Activated naive CD4-positive, alpha-beta T cell treated with anti-CD3 and anti-CD28 coated beads, Interleukin-2, amount 10 ng/mL, durations not matched to agents 7 days and 5 days (primary cell): ENCODE measurements around the gene SPZ1.
"Not testable (repeated sequence)": the region's sequence is repeated elsewhere in the genome, so short reads cannot be mapped to it uniquely, and the experiment has no call there.

Source experiments
- CTCF ChIA-PET: fragments of 350-600 bp; sonication (Branson Sonifier 250); formaldehyde crosslinking; loops from one replicate; lab custom pipeline; 2021; ENCODE audit warnings: antibody characterized with exemption; lab: Charles Lee
- DNase-seq: peaks from one replicate; pipeline ENCODE4 v3.0.0-alpha.2; 2020
- H3K27ac Mint-ChIP-seq: one replicate; pipeline ENCODE4 v1.8.0; 2021; ENCODE audit warnings: mild to moderate bottlenecking, moderate library complexity, mixed read lengths
- H3K27me3 Mint-ChIP-seq: one replicate; pipeline ENCODE4 v1.8.0; 2021; ENCODE audit warnings: mild to moderate bottlenecking, mixed read lengths
- H3K36me3 Mint-ChIP-seq: one replicate; pipeline ENCODE4 v1.8.0; 2021; ENCODE audit warnings: mixed read lengths
- H3K4me1 Mint-ChIP-seq: one replicate; pipeline ENCODE4 v1.8.0; 2021; ENCODE audit warnings: mixed read lengths
- H3K4me3 Mint-ChIP-seq: one replicate; pipeline ENCODE4 v1.8.0; 2021; ENCODE audit warnings: mild to moderate bottlenecking, moderate library complexity, mixed read lengths
- H3K9me3 Mint-ChIP-seq: one replicate; pipeline ENCODE4 v1.8.0; 2021; ENCODE audit warnings: mixed read lengths

Gene SPZ1

GRCh38 chr5:80301342-80301741 lies 18.5 kb upstream of the SPZ1 start:
- H3K9me3 Mint-ChIP-seq, DNase-seq, H3K27ac Mint-ChIP-seq, H3K27me3 Mint-ChIP-seq, CTCF ChIA-PET, H3K4me3 Mint-ChIP-seq, H3K36me3 Mint-ChIP-seq, H3K4me1 Mint-ChIP-seq: not testable (repeated sequence)

- Mint-ChIP-seq H3K4me3 (no peak overlapping the region), H3K27ac (no peak overlapping the region), H3K36me3 (no peaks in the 10 kb centered on the region), H3K27me3 (peaks cover 5% of the 10 kb centered on the region), H3K9me3 (no peaks in the 10 kb centered on the region), H3K4me1 (peaks cover 2% of the 10 kb centered on the region)
- DNase-seq: no peak
- CTCF ChIA-PET: no interaction called here
These were observed 17.2 kb upstream of the SPZ1 start for GRCh38 chr5:80302636-80303035.

GRCh38 chr5:80308526-80308925 lies 11.3 kb upstream of the SPZ1 start:
- no peak for DNase-seq
- H3K27ac Mint-ChIP-seq: no peak overlapping the region
- H3K9me3 Mint-ChIP-seq: peaks cover 1% of the 10 kb centered on the region
- CTCF ChIA-PET: interaction anchor here (0.6 to 5.2 kb wide), 10 partner anchors 13 to 360 kb away, joined by 3 to 103 read pairs (median 4); no protein-coding TSS in a partner anchor
- peaks cover 6% of the 10 kb centered on the region for H3K27me3 Mint-ChIP-seq
- H3K36me3 Mint-ChIP-seq: no peaks in the 10 kb centered on the region
- H3K4me3 Mint-ChIP-seq: no peak overlapping the region
- peaks cover 2% of the 10 kb centered on the region for H3K4me1 Mint-ChIP-seq

GRCh38 chr5:80309871-80310665 lies 9.7 kb upstream of the SPZ1 start:
- CTCF ChIA-PET: interaction anchor here (0.8 to 5.2 kb wide), 3 partner anchors 98 to 220 kb away, joined by 3 to 103 read pairs (median 4); no protein-coding TSS in a partner anchor
- no peaks in the 10 kb centered on the region for H3K36me3 Mint-ChIP-seq
- peaks cover 9% of the 10 kb centered on the region for H3K27me3 Mint-ChIP-seq
- H3K4me1 Mint-ChIP-seq: peaks cover 2% of the 10 kb centered on the region
- no peak for DNase-seq
- H3K4me3 Mint-ChIP-seq: no peak overlapping the region
- H3K27ac Mint-ChIP-seq: no peak overlapping the region
- peaks cover 1% of the 10 kb centered on the region for H3K9me3 Mint-ChIP-seq

- CTCF ChIA-PET: interaction anchor here (1.0 to 2.1 kb wide), 3 partner anchors 26 to 232 kb away, joined by 3 to 7 read pairs (median 3); no protein-coding TSS in a partner anchor
- H3K4me1 Mint-ChIP-seq: no peaks in the 10 kb centered on the region
- no peak overlapping the region for H3K27ac Mint-ChIP-seq
- H3K4me3 Mint-ChIP-seq: no peak overlapping the region
- DNase-seq: no peak
- no peaks in the 10 kb centered on the region for H3K36me3 Mint-ChIP-seq
- peaks cover 35% of the 10 kb centered on the region for H3K27me3 Mint-ChIP-seq
- no peaks in the 10 kb centered on the region for H3K9me3 Mint-ChIP-seq
These were observed 4.6 kb upstream of the SPZ1 start for GRCh38 chr5:80315244-80315643.

- H3K36me3 Mint-ChIP-seq: no peaks in the 10 kb centered on the region
- CTCF ChIA-PET: no interaction called here
- no peaks in the 10 kb centered on the region for H3K9me3 Mint-ChIP-seq
- H3K27me3 Mint-ChIP-seq: peaks cover 51% of the 10 kb centered on the region
- H3K27ac Mint-ChIP-seq: no peak overlapping the region
- no peak overlapping the region for H3K4me3 Mint-ChIP-seq
- no peaks in the 10 kb centered on the region for H3K4me1 Mint-ChIP-seq
- DNase-seq: no peak
These were observed 1.6 kb upstream of the SPZ1 start for GRCh38 chr5:80318212-80318611.

- no peaks in the 10 kb centered on the region for H3K36me3 Mint-ChIP-seq
- H3K27me3 Mint-ChIP-seq: peaks cover 26% of the 10 kb centered on the region
- no peak overlapping the region for H3K4me3 Mint-ChIP-seq
- CTCF ChIA-PET: interaction anchor here (0.6 kb wide), 1 partner anchor 169 kb away, joined by 3 read pairs; no protein-coding TSS in a partner anchor
- no peak overlapping the region for H3K27ac Mint-ChIP-seq
- H3K4me1 Mint-ChIP-seq: no peaks in the 10 kb centered on the region
- DNase-seq: no peak
- H3K9me3 Mint-ChIP-seq: no peaks in the 10 kb centered on the region
These were observed 5.1 kb downstream of the SPZ1 start for GRCh38 chr5:80324912-80325311.

GRCh38 chr5:80326468-80326867 lies 6.7 kb downstream of the SPZ1 start:
- H3K27ac Mint-ChIP-seq: no peak overlapping the region
- no peaks in the 10 kb centered on the region for H3K36me3 Mint-ChIP-seq
- no peaks in the 10 kb centered on the region for H3K4me1 Mint-ChIP-seq
- CTCF ChIA-PET: no interaction called here
- no peaks in the 10 kb centered on the region for H3K9me3 Mint-ChIP-seq
- no peak for DNase-seq
- peaks cover 12% of the 10 kb centered on the region for H3K27me3 Mint-ChIP-seq
- no peak overlapping the region for H3K4me3 Mint-ChIP-seq

GRCh38 chr5:80337379-80337778 lies 17.6 kb downstream of the SPZ1 start:
- Mint-ChIP-seq H3K36me3 (no peaks in the 10 kb centered on the region), H3K27ac (no peak overlapping the region), H3K4me3 (no peak overlapping the region), H3K27me3 (peaks cover 31% of the 10 kb centered on the region), H3K4me1 (no peaks in the 10 kb centered on the region), H3K9me3 (no peaks in the 10 kb centered on the region)
- CTCF ChIA-PET: no interaction called here
- DNase-seq: no peak

GRCh38 chr5:80339116-80339515 lies 19.3 kb downstream of the SPZ1 start:
- no peak for DNase-seq
- H3K27ac Mint-ChIP-seq: no peak overlapping the region
- CTCF ChIA-PET: no interaction called here
- H3K4me3 Mint-ChIP-seq: no peak overlapping the region
- H3K36me3 Mint-ChIP-seq: no peaks in the 10 kb centered on the region
- peaks cover 31% of the 10 kb centered on the region for H3K27me3 Mint-ChIP-seq
- no peaks in the 10 kb centered on the region for H3K4me1 Mint-ChIP-seq
- H3K9me3 Mint-ChIP-seq: no peaks in the 10 kb centered on the region

- H3K27ac Mint-ChIP-seq: no peak overlapping the region
- no peaks in the 10 kb centered on the region for H3K9me3 Mint-ChIP-seq
- no peaks in the 10 kb centered on the region for H3K4me1 Mint-ChIP-seq
- CTCF ChIA-PET: interaction anchor here (0.7 kb wide), 1 partner anchor 26 kb away, joined by 3 read pairs; no protein-coding TSS in a partner anchor
- no peak for DNase-seq
- H3K36me3 Mint-ChIP-seq: no peaks in the 10 kb centered on the region
- peaks cover 18% of the 10 kb centered on the region for H3K27me3 Mint-ChIP-seq
- H3K4me3 Mint-ChIP-seq: no peak overlapping the region
These were observed 21.4 kb downstream of the SPZ1 start for GRCh38 chr5:80341016-80341775.

GRCh38 chr5:80343067-80343466 lies 23.3 kb downstream of the SPZ1 start:
- Mint-ChIP-seq H3K4me1 (no peaks in the 10 kb centered on the region), H3K27ac (no peak overlapping the region), H3K36me3 (no peaks in the 10 kb centered on the region), H3K4me3 (no peak overlapping the region), H3K9me3 (no peaks in the 10 kb centered on the region), H3K27me3 (peaks cover 18% of the 10 kb centered on the region)
- DNase-seq: no peak
- CTCF ChIA-PET: no interaction called here

GRCh38 chr5:80346055-80346454 lies 26.3 kb downstream of the SPZ1 start:
- CTCF ChIA-PET: interaction anchor here (1.0 kb wide), 2 partner anchors 12 to 20 kb away, joined by 3 to 4 read pairs; no protein-coding TSS in a partner anchor
- Mint-ChIP-seq H3K27me3 (peaks cover 13% of the 10 kb centered on the region), H3K9me3 (no peaks in the 10 kb centered on the region), H3K4me1 (no peaks in the 10 kb centered on the region), H3K27ac (no peak overlapping the region), H3K4me3 (no peak overlapping the region), H3K36me3 (no peaks in the 10 kb centered on the region)
- DNase-seq: peak; percentile 59

- H3K36me3 Mint-ChIP-seq: no peaks in the 10 kb centered on the region
- DNase-seq: no peak
- H3K4me3 Mint-ChIP-seq: no peak overlapping the region
- CTCF ChIA-PET: interaction anchor here (0.7 kb wide), 1 partner anchor 308 kb away, joined by 3 read pairs; no protein-coding TSS in a partner anchor
- H3K27ac Mint-ChIP-seq: no peak overlapping the region
- H3K27me3 Mint-ChIP-seq: peaks cover 10% of the 10 kb centered on the region
- no peaks in the 10 kb centered on the region for H3K4me1 Mint-ChIP-seq
- no peaks in the 10 kb centered on the region for H3K9me3 Mint-ChIP-seq
These were observed 28.4 kb downstream of the SPZ1 start for GRCh38 chr5:80348171-80348570.
